Glomerular endothelial cell (primary cell): Measurements from ENCODE around the gene WDR90. TPM values are rescaled to one million over a fixed set of nuclear protein-coding genes. Genes with fewer than 3 reads are reported as not detected.

ENCODE experiments used
- DNase-seq: peaks from one replicate; pipeline ENCODE4 v3.0.0-alpha.2; 2011; ENCODE audit warnings: low read depth, low spot score; ENCODE audit errors: extremely low read depth
- total RNA-seq: library from RNA; depleted of rRNA; stranded (reverse); fragments of >200 nt; gene quantifications from 2 replicates; pipeline ENCODE4 v1.2.3, GENCODE V29; 2015

The WDR90 gene
- total RNA-seq, 1 donor from 2014 or later = 21.2 TPM

GRCh38 chr16:637081-638018 is 11.8 kb upstream of the WDR90 start:
- DNase-seq = no peak

GRCh38 chr16:638034-638543 is 11.1 kb upstream of the WDR90 start:
- no peak for DNase-seq

- DNase-seq = no peak
These were observed 10.3 kb upstream of the WDR90 start for GRCh38 chr16:638836-639235.

GRCh38 chr16:640614-641013 is 8.6 kb upstream of the WDR90 start:
- DNase-seq = no peak

GRCh38 chr16:641326-642188 is 7.6 kb upstream of the WDR90 start, which contains the start of gene MCRIP2:
TSS of gene MCRIP2 (plus strand) at chr16:641828. CDS start at chr16:641992, 164 bp downstream.
- no peak for DNase-seq

- no peak for DNase-seq
These were observed 6.7 kb upstream of the WDR90 start for GRCh38 chr16:642189-643049.

- DNase-seq = no peak
These were observed 6.2 kb upstream of the WDR90 start for GRCh38 chr16:643050-643368.

GRCh38 chr16:644556-644955 is 4.6 kb upstream of the WDR90 start:
- no peak for DNase-seq

- DNase-seq = no peak
These were observed 3.1 kb upstream of the WDR90 start for GRCh38 chr16:645852-646678.

- no peak for DNase-seq
These were observed 2.4 kb upstream of the WDR90 start for GRCh38 chr16:646679-647172.

- no peak for DNase-seq
These were observed 1.8 kb upstream of the WDR90 start for GRCh38 chr16:647173-647902.

- DNase-seq = no peak
These were observed 939 bp upstream of the WDR90 start for GRCh38 chr16:648071-648780.

- no peak for DNase-seq
These were observed 466 bp downstream of the WDR90 start for GRCh38 chr16:649631-650030.

GRCh38 chr16:651844-652243 is 2.7 kb downstream of the WDR90 start:
- no peak for DNase-seq

- DNase-seq = no peak
These were observed 3.5 kb downstream of the WDR90 start for GRCh38 chr16:652454-653305.

GRCh38 chr16:654034-654433 is 4.9 kb downstream of the WDR90 start:
- no peak for DNase-seq

- no peak for DNase-seq
These were observed 8.3 kb downstream of the WDR90 start for GRCh38 chr16:657487-657886.
